ENCODE measurements around the gene LAMC3. TPM values are rescaled to one million over a fixed set of nuclear protein-coding genes. Genes with fewer than 3 reads are reported as not detected.
A peak's percentile ranks its signal among the peaks of the same experiment; 100 is the strongest.

LAMC3 gene
- total RNA-seq, 2 donors from 2014 or later = 16.7 to 41.2 TPM

DNA sequence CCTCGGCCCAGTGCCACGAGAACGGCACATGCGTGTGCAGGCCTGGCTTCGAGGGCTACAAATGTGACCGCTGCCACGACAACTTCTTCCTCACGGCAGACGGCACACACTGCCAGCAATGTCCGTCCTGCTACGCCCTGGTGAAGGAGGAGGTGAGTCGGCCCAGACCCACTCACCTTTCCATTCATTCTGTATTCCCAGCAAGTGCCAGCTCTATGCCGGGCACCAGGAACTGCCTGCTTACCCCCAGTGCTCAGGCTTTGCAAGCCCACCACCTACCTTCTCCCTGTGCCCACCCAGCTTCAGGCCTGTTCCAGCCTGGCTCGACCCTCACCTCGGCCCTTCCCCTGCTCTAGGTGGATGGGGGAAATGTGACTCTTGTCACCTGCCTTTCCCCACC, 60.7 kb downstream of the LAMC3 start:
- Histone ChIP-seq H3K4me1 (ENCODE audit: control insufficient read depth, insufficient read depth, low read length) (no peaks in the 10 kb centered on the region), H3K27me3 (ENCODE audit: control insufficient read depth, insufficient read depth, low read length, poor library complexity, severe bottlenecking) (no peaks in the 10 kb centered on the region), H3K9ac (ENCODE audit: extremely low read depth, low read length, poor library complexity, severe bottlenecking) (no peak overlapping the region), H3K9me3 (ENCODE audit: control insufficient read depth, low read length) (no peaks in the 10 kb centered on the region), H3K27ac (ENCODE audit: low read depth, low read length) (no peak overlapping the region), H3K36me3 (ENCODE audit: control insufficient read depth, insufficient read depth, low read length) (no peaks in the 10 kb centered on the region), H3K4me3 (ENCODE audit: low read length) (no peak overlapping the region)
- WGBS, 2 experiments (ENCODE audit: insufficient coverage in 1 of 2, insufficient read length in 1 of 2) = 93% methylated on average over 11 to 15 of the region's 15 CpGs
- no peaks in the 10 kb centered on the region for H3K27me3 Mint-ChIP-seq (ENCODE audit: insufficient read depth)
- H3K9me3 Mint-ChIP-seq = no peaks in the 10 kb centered on the region
- H3K36me3 Mint-ChIP-seq (ENCODE audit: low read depth) = peaks cover 33% of the 10 kb centered on the region
- H3K4me3 Mint-ChIP-seq = no peak overlapping the region
- no peaks in the 10 kb centered on the region for H3K4me1 Mint-ChIP-seq
- peak overlapping the region; percentile 48 for H3K27ac Mint-ChIP-seq
- TF ChIP-seq, protein P1, sequence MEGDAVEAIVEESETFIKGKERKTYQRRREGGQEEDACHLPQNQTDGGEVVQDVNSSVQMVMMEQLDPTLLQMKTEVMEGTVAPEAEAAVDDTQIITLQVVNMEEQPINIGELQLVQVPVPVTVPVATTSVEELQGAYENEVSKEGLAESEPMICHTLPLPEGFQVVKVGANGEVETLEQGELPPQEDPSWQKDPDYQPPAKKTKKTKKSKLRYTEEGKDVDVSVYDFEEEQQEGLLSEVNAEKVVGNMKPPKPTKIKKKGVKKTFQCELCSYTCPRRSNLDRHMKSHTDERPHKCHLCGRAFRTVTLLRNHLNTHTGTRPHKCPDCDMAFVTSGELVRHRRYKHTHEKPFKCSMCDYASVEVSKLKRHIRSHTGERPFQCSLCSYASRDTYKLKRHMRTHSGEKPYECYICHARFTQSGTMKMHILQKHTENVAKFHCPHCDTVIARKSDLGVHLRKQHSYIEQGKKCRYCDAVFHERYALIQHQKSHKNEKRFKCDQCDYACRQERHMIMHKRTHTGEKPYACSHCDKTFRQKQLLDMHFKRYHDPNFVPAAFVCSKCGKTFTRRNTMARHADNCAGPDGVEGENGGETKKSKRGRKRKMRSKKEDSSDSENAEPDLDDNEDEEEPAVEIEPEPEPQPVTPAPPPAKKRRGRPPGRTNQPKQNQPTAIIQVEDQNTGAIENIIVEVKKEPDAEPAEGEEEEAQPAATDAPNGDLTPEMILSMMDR (conservative IDR thresholded peaks at IDR 0.05) = no peak
- DNase-seq = no peak

DNA sequence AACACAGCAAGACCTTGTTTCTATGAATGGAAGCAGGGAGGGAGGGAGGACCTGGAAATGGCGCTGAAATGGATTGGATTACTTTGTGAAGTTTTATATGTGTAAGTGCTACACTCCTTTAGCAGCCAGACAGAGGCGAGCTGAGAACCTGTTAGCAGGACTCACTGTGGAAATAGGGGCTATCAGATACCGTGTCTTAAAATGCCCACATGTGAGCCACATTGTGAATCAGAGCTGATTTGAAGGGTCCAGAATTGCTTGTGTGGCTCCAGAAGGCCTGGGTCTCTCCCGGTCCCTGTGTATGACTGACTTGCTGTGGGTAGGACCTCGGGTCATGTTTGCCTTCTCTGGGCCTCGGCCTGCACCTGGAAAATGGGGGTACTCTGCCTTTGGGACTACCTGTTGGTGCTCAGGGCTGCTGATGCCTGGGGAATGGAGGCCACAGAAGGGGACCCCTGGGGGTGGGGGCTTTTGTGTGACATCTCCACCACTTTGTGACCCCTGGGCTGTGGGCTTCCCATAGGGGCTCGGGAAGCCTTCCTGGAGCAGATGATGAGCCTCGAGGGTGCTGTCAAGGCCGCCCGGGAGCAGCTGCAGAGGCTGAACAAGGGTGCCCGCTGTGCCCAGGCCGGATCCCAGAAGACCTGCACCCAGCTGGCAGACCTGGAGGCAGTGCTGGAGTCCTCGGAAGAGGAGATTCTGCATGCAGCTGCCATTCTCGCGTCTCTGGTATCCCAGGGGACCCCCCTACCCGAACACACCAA, 63.3 kb downstream of the LAMC3 start:
- no peak overlapping the region for H3K4me3 Mint-ChIP-seq
- H3K4me1 ChIP-seq (ENCODE audit: control insufficient read depth, insufficient read depth, low read length) = no peaks in the 10 kb centered on the region
- no peaks in the 10 kb centered on the region for H3K27me3 Mint-ChIP-seq (ENCODE audit: insufficient read depth)
- no peak overlapping the region for H3K4me3 ChIP-seq (ENCODE audit: low read length)
- DNase-seq = no peak
- H3K27ac Mint-ChIP-seq = no peak overlapping the region
- peaks cover 22% of the 10 kb centered on the region for H3K36me3 Mint-ChIP-seq (ENCODE audit: low read depth)
- no peak overlapping the region for H3K27ac ChIP-seq (ENCODE audit: low read depth, low read length)
- no peaks in the 10 kb centered on the region for H3K27me3 ChIP-seq (ENCODE audit: control insufficient read depth, insufficient read depth, low read length, poor library complexity, severe bottlenecking)
- no peaks in the 10 kb centered on the region for H3K4me1 Mint-ChIP-seq
- no peaks in the 10 kb centered on the region for H3K9me3 ChIP-seq (ENCODE audit: control insufficient read depth, low read length)
- H3K36me3 ChIP-seq (ENCODE audit: control insufficient read depth, insufficient read depth, low read length) = no peaks in the 10 kb centered on the region
- TF ChIP-seq, protein P1 (conservative IDR thresholded peaks at IDR 0.05) = no peak
- no peak overlapping the region for H3K9ac ChIP-seq (ENCODE audit: extremely low read depth, low read length, poor library complexity, severe bottlenecking)
- 90 to 94% methylated on average over 10 to 16 of the region's 16 CpGs for WGBS, 2 experiments (ENCODE audit: insufficient coverage in 1 of 2, insufficient read length in 1 of 2)
- H3K9me3 Mint-ChIP-seq = no peaks in the 10 kb centered on the region

- WGBS, 2 experiments (ENCODE audit: insufficient coverage in 1 of 2, insufficient read length in 1 of 2) = 94% methylated on average over 8 to 9 of the region's 9 CpGs
- no peaks in the 10 kb centered on the region for H3K36me3 ChIP-seq (ENCODE audit: control insufficient read depth, insufficient read depth, low read length)
- Mint-ChIP-seq H3K36me3 (ENCODE audit: low read depth) (peaks cover 20% of the 10 kb centered on the region), H3K4me1 (no peaks in the 10 kb centered on the region), H3K27me3 (ENCODE audit: insufficient read depth) (no peaks in the 10 kb centered on the region), H3K4me3 (no peak overlapping the region), H3K9me3 (no peaks in the 10 kb centered on the region), H3K27ac (no peak overlapping the region)
- no peaks in the 10 kb centered on the region for H3K4me1 ChIP-seq (ENCODE audit: control insufficient read depth, insufficient read depth, low read length)
- H3K9ac ChIP-seq (ENCODE audit: extremely low read depth, low read length, poor library complexity, severe bottlenecking) = no peak overlapping the region
- H3K4me3 ChIP-seq (ENCODE audit: low read length) = no peak overlapping the region
- H3K27me3 ChIP-seq (ENCODE audit: control insufficient read depth, insufficient read depth, low read length, poor library complexity, severe bottlenecking) = no peaks in the 10 kb centered on the region
- TF ChIP-seq, protein P1 (conservative IDR thresholded peaks at IDR 0.05) = no peak
- no peaks in the 10 kb centered on the region for H3K9me3 ChIP-seq (ENCODE audit: control insufficient read depth, low read length)
- DNase-seq = no peak
- no peak overlapping the region for H3K27ac ChIP-seq (ENCODE audit: low read depth, low read length)
These were observed 63.9 kb downstream of the LAMC3 start for GRCh38 chr9:131072871-131073237.

Data from endodermal cell (in vitro differentiated cells).